Measurements from ENCODE around the gene NID1. TPM values are rescaled to one million over a fixed set of nuclear protein-coding genes. Genes with fewer than 3 reads are reported as not detected.

NID1 gene
- total RNA-seq, 6 experiments from 2014 or later: 97.5 to 124 (median 107) TPM

- Mint-ChIP-seq H3K4me1 (ENCODE audit: low read depth) (peaks cover 56% of the 10 kb centered on the region), H3K4me3 (no peak overlapping the region), H3K27ac (no peak overlapping the region)
Measured at GRCh38 chr1:235950318-235950717, 114.6 kb downstream of the NID1 start.

GRCh38 chr1:235948774-235949427, 116.0 kb downstream of the NID1 start:
- DNase-seq: no peak
- peaks cover 52% of the 10 kb centered on the region for H3K4me1 Mint-ChIP-seq (ENCODE audit: low read depth)
- H3K9me3 Mint-ChIP-seq: peaks cover 14% of the 10 kb centered on the region
- H3K27ac Mint-ChIP-seq: no peak overlapping the region
- H3K4me3 Mint-ChIP-seq: no peak overlapping the region
- no peak for TF ChIP-seq CTCF (IDR thresholded peaks at IDR 0.05)
- H3K36me3 Mint-ChIP-seq (ENCODE audit: low read depth): peaks cover 18% of the 10 kb centered on the region
- peaks cover 1% of the 10 kb centered on the region; the same call in 1 of the 2 replicates for H3K27me3 Mint-ChIP-seq (ENCODE audit: insufficient read depth)

More at GRCh38 chr1:235950318-235950717, 114.6 kb downstream of the NID1 start:
- DNase-seq: no peak
- peaks cover 1% of the 10 kb centered on the region; the same call in 1 of the 2 replicates for H3K27me3 Mint-ChIP-seq (ENCODE audit: insufficient read depth)
- peaks cover 18% of the 10 kb centered on the region for H3K36me3 Mint-ChIP-seq (ENCODE audit: low read depth)
- no peak for TF ChIP-seq CTCF (IDR thresholded peaks at IDR 0.05)
- H3K9me3 Mint-ChIP-seq: peaks cover 14% of the 10 kb centered on the region

GRCh38 chr1:235947989-235948388, 116.9 kb downstream of the NID1 start:
- TF ChIP-seq CTCF (IDR thresholded peaks at IDR 0.05): no peak
- Mint-ChIP-seq H3K27ac (no peak overlapping the region), H3K27me3 (ENCODE audit: insufficient read depth) (peaks cover 1% of the 10 kb centered on the region; the same call in 1 of the 2 replicates), H3K9me3 (peaks cover 6% of the 10 kb centered on the region), H3K4me3 (no peak overlapping the region), H3K36me3 (ENCODE audit: low read depth) (peaks cover 10% of the 10 kb centered on the region), H3K4me1 (ENCODE audit: low read depth) (peaks cover 52% of the 10 kb centered on the region)
- DNase-seq: no peak

- peak; percentile 43 for DNase-seq
- peaks cover 12% of the 10 kb centered on the region for H3K36me3 Mint-ChIP-seq (ENCODE audit: low read depth)
- peaks cover 1% of the 10 kb centered on the region; the same call in 1 of the 2 replicates for H3K27me3 Mint-ChIP-seq (ENCODE audit: insufficient read depth)
- peaks cover 62% of the 10 kb centered on the region for H3K4me1 Mint-ChIP-seq (ENCODE audit: low read depth)
- H3K4me3 Mint-ChIP-seq: no peak overlapping the region
- peaks cover 4% of the 10 kb centered on the region; the same call in 1 of the 2 replicates for H3K9me3 Mint-ChIP-seq
- peak overlapping the region; percentile 30 for H3K27ac Mint-ChIP-seq
- peak; percentile 59 for TF ChIP-seq CTCF (IDR thresholded peaks at IDR 0.05)
Measured at GRCh38 chr1:235946571-235946981, 118.3 kb downstream of the NID1 start.

GRCh38 chr1:235945775-235946570, 118.9 kb downstream of the NID1 start:
- Mint-ChIP-seq H3K36me3 (ENCODE audit: low read depth) (peaks cover 11% of the 10 kb centered on the region), H3K27me3 (ENCODE audit: insufficient read depth) (peaks cover 1% of the 10 kb centered on the region; the same call in 1 of the 2 replicates), H3K4me3 (no peak overlapping the region), H3K9me3 (peaks cover 3% of the 10 kb centered on the region; the same call in 1 of the 2 replicates), H3K27ac (peak overlapping the region; percentile 30), H3K4me1 (ENCODE audit: low read depth) (peaks cover 62% of the 10 kb centered on the region)
- no peak for TF ChIP-seq CTCF (IDR thresholded peaks at IDR 0.05)
- DNase-seq: no peak

Data from HFFc6 (cell line).